SU-DHL-6 (cell line): ENCODE data around the gene OAF.

Experiments used
- EZH2phosphoT487 ChIP-seq: fragments of 200-600 bp; sonication (generic), shearing (Covaris generic); conservative IDR thresholded peaks from 2 replicates; pipeline ENCODE4 v1.6.1; 2018; ENCODE audit warnings: mild to moderate bottlenecking, antibody characterized with exemption, low read length, moderate library complexity, mixed read lengths
- TF ChIP-seq, protein P1 (sequence below): fragments of 200-600 bp; sonication (generic); IDR thresholded peaks from one replicate; pipeline ENCODE4 v1.5.1; 2017; ENCODE audit warnings: antibody characterized with exemption, mild to moderate bottlenecking, low read length, moderate library complexity; ENCODE audit not compliant: insufficient read depth, poor library complexity, severe bottlenecking

DNA sequence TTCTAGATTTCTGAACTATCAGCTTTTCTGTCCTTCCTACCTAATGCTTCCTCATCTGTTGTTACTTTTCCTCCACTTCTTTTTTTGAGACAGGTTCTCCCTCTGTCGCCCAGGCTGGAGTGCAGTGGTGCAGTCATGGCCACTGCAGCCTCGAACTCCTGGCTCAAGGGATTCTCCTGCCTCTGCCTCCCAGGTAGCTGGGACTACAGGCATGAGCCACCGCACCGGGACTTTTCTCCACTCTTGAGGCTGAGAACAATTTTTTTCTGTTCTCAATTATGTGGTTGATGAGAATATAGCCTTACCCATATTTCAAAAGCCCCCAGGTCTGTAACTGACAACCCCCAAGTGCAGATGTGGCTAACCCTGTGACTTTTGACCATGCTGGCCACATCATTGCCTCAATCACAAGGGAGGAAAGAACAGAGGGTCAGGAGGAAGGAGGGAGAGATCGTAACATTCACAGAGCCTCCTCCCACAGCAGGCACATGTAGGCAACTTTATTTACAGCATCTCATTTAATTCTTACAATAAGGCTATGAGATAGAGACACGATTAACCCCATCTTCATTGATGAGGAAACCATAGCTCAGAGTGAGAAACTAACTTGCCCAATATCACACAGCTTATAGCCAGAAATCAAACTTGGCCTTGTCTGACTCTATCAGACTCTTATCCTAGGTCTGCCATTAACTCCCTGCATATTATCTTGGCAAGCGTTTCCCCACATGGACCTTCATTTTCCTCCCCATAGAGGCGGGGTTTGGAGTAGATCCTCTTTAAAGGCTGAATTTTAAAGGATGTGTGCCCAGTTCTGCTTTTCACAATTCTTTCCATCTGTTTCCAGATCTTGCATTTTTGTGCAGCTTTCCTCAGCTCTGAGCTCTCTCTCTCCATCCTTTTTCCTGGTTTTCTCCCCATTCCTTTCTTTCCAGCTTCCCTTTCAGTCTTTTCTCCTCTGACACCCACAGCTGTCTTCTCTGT, 38.7 kb downstream of the OAF start:
- TF ChIP-seq, protein P1, sequence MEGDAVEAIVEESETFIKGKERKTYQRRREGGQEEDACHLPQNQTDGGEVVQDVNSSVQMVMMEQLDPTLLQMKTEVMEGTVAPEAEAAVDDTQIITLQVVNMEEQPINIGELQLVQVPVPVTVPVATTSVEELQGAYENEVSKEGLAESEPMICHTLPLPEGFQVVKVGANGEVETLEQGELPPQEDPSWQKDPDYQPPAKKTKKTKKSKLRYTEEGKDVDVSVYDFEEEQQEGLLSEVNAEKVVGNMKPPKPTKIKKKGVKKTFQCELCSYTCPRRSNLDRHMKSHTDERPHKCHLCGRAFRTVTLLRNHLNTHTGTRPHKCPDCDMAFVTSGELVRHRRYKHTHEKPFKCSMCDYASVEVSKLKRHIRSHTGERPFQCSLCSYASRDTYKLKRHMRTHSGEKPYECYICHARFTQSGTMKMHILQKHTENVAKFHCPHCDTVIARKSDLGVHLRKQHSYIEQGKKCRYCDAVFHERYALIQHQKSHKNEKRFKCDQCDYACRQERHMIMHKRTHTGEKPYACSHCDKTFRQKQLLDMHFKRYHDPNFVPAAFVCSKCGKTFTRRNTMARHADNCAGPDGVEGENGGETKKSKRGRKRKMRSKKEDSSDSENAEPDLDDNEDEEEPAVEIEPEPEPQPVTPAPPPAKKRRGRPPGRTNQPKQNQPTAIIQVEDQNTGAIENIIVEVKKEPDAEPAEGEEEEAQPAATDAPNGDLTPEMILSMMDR, result no peak
- no peak for TF ChIP-seq EZH2phosphoT487
